ENCODE data around the gene MAGI2.

- no peak for TF ChIP-seq CTCF (IDR thresholded peaks at IDR 0.05)
- TF ChIP-seq POLR2A (IDR thresholded peaks at IDR 0.05): no peak
These were observed 1441.8 kb downstream of the MAGI2 start for GRCh38 chr7:78011642-78012041.
